PFSK-1 (cell line): Measurements from ENCODE around the gene KDM2B.

Experiments used
- REST ChIP-seq, 2 experiments: IDR thresholded peaks; 2 replicates each; pipeline versions ENCODE4 v1.6.1 to v1.8.0; 2011 to 2012; ENCODE audit warnings: low read depth in 2 of 2, low read length in 2 of 2, control low read depth in 1 of 2, inconsistent platforms in 1 of 2, mild to moderate bottlenecking in 1 of 2, moderate library complexity in 1 of 2; ENCODE audit not compliant: insufficient read depth in 1 of 2
- TAF1 ChIP-seq: IDR thresholded peaks from 2 replicates; pipeline ENCODE4 v1.6.1; 2012; ENCODE audit warnings: low read length, control low read depth, borderline replicate concordance; ENCODE audit not compliant: insufficient read depth

GRCh38 chr12:121443911-121444841 is 136.6 kb downstream of the KDM2B start:
- TF ChIP-seq REST (IDR thresholded peaks at IDR 0.05; ENCODE audit: insufficient read depth in 1 of 2, low read depth in 2 of 2, low read length in 2 of 2) (no peak), TAF1 (no peak)
